Measurements from ENCODE around the gene ADAMTS6.

The ADAMTS6 gene

GRCh38 chr5:65142511-65143011 lies 339.2 kb downstream of the ADAMTS6 start:
- no peak for DNase-seq

- no peak for DNase-seq
These were observed 339.7 kb downstream of the ADAMTS6 start for GRCh38 chr5:65142016-65142415.

- DNase-seq = no peak
These were observed 340.2 kb downstream of the ADAMTS6 start for GRCh38 chr5:65141493-65141892.

GRCh38 chr5:65137631-65138030 lies 344.1 kb downstream of the ADAMTS6 start:
- DNase-seq = no peak

GRCh38 chr5:65133477-65134110 lies 348.1 kb downstream of the ADAMTS6 start:
- no peak for DNase-seq

- no peak for DNase-seq
These were observed 349.3 kb downstream of the ADAMTS6 start for GRCh38 chr5:65132386-65132785.

- no peak for DNase-seq
These were observed 353.5 kb downstream of the ADAMTS6 start for GRCh38 chr5:65128226-65128625.

- no peak for DNase-seq
These were observed 354.4 kb downstream of the ADAMTS6 start for GRCh38 chr5:65127161-65127901.

- DNase-seq = no peak
These were observed 355.1 kb downstream of the ADAMTS6 start for GRCh38 chr5:65126542-65127069.

GRCh38 chr5:65125591-65126541 lies 355.9 kb downstream of the ADAMTS6 start:
- no peak for DNase-seq

- DNase-seq = no peak
These were observed 359.8 kb downstream of the ADAMTS6 start for GRCh38 chr5:65121880-65122436.

- DNase-seq = no peak
These were observed 361.3 kb downstream of the ADAMTS6 start for GRCh38 chr5:65120371-65120967.

GRCh38 chr5:65117525-65117924 lies 364.2 kb downstream of the ADAMTS6 start:
- no peak for DNase-seq

- no peak for DNase-seq
These were observed 367.9 kb downstream of the ADAMTS6 start for GRCh38 chr5:65113771-65114170.

GRCh38 chr5:65111961-65112658 lies 369.6 kb downstream of the ADAMTS6 start:
- no peak for DNase-seq

GRCh38 chr5:65108786-65109743 lies 372.7 kb downstream of the ADAMTS6 start:
- no peak for DNase-seq

- no peak for DNase-seq
These were observed 376.4 kb downstream of the ADAMTS6 start for GRCh38 chr5:65105301-65105700.

- DNase-seq = no peak
These were observed 376.9 kb downstream of the ADAMTS6 start for GRCh38 chr5:65104831-65105230.

GRCh38 chr5:65103756-65104440 lies 377.8 kb downstream of the ADAMTS6 start:
- DNase-seq = peak; percentile 57

All from femur (tissue), 1 donor.